Kidney capillary endothelial cell (primary cell): Measurements from ENCODE around the gene TMEM41A.
A peak's percentile ranks its signal among the peaks of the same experiment; 100 is the strongest.
"Not testable (repeated sequence)": the region's sequence is repeated elsewhere in the genome, so short reads cannot be mapped to it uniquely, and the experiment has no call there.

Source experiments
- DNase-seq: peaks from one replicate; pipeline ENCODE4 v3.0.0-alpha.2; 2018; ENCODE audit warnings: low spot score

Gene TMEM41A

DNA sequence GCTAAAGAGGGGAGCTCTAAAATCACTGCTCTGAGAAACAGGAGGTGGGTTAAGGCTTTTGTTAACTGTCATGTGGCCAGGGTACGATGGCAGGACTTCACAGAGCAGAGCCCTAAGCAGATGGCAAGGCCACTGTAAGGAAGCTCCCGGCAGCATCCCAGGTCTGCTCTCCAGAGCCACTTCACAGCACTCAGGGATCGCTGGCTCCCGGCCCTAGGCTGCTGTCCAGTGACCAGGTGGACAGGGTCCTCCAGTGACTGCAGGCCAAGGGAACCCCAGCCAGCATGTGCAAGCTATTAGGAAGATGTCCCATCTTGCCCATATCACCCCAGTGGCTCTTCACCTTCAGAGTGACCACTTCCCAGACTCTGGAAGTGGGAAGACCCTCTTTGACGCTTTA, 10.4 kb downstream of the TMEM41A start:
- no peak for DNase-seq

DNA sequence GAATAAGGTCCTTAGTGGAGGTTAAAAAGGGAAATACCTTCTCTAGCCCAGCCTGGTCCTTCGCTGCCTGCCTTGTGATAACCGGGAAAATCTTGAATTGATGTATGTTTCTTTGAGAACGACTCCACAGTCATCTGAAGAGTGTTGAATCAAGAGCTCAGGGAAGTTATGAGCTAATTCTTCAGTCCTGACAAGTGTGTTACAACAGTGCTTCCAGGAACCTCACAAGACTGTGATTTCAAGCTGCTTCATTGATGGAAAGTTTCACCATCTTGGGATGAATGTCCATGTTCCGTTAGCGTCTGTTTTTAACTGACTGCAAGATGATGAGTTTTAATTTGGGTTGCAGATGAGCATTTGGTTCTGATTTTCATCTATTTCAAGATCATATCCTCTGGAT, 12.4 kb downstream of the TMEM41A start:
- DNase-seq: no peak

DNA sequence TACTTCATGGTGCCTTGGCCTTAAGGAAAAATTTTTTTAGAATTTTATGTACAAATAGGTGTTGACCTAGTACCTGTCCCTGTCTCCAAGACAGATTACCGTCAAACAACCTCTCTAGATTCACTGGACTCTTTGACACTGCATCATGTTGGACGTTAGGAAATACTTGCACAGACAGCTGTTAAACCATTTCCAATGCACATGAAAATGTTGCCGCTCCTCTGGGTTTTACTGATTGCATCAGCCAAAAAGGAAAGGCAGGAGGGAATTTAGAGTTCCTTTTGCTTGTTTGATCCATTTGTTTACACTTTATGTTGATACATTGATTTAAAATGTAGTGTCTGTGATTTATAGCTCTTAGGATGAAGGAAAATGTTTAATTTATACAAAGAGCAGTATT, 14.5 kb downstream of the TMEM41A start:
- no peak for DNase-seq

DNA sequence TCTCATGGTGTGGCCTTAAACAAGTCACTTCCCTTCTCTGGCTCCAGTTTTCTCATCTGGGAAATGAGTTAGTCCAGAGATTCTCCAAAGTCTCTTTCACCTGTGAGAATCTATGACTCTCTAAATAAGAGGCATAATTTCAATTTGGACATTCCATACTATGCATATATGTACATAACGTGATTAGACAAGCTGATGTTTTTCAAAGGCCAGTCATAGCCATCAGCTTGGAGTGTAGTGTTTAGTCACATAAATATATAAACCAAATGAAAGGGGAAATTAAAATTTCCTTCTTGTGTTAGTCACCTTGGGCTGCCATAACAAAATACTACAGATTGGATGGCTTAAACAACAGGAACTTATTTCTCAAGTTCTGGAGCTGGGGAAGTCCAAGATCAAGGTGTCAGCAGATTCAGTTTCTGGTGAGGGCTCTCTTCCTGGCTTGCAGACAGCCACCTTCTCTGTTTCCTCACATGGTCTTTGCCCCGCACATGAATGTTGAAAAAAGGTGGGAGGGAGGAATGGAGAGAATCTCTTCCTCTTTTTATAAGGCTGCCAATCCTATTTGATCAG, 19.4 kb downstream of the TMEM41A start:
- DNase-seq: no peak

DNA sequence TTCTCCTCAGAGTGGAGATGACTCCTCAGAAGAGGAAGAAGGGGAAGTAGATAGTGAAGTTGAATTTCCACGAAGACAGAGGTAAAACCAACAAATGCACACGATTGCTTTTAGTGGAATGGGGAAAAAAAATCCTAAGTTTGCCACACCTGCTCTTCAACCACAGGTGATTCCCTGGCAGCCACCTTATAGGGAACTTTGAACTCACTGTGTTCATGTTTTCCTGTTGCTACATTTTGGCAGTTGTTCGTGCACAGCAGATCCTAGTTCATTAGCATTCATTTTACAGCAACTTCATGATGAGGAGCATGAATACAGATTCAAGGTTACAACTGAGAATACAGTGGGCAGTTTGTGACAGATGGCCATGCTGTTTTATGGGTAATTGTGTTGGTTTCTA, 21.5 kb downstream of the TMEM41A start:
- no peak for DNase-seq

DNA sequence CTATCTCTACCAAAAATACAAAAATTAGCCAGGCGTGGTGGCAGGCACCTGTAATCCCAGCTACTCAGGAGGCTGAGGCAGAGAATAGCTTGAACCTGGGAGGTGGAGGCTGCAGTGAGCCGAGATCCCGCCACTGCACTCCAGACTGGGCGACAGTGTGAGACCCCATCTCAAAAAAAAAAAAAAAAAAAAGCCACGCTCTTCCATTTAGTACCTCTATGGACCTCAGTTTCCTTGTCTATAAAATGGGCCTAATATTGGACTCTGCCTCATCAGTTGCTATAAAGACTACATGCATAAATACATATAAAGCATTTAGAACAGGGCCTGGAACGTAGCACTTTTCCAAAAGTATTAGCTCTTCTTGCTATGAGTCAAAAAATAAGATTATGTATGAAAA, 23.9 kb downstream of the TMEM41A start:
- not testable (repeated sequence) for DNase-seq

DNA sequence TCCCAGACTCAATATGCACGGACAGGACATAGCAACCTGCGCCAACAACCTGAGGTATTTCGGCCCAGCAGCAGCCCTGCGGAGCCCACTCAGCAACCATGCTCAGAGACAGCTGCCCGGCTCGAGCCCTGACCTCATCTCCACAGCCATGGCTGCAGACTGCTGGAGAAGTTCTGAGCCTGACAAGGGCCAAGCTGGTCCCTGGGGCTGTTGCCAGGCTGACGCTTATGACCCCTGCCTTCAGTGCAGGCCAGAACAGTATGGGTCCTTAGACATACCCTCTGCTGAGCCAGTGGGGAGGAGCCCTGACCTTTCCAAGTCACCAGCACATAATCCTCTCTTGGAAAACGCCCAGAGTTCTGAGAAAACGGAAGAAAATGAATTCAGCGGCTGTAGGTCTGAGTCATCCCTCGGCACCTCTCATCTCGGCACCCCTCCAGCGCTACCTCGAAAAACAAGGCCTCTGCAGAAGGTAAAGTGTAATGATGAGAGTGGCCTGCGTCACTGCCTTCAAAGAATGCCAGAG, 25.5 kb downstream of the TMEM41A start:
- no peak for DNase-seq

DNA sequence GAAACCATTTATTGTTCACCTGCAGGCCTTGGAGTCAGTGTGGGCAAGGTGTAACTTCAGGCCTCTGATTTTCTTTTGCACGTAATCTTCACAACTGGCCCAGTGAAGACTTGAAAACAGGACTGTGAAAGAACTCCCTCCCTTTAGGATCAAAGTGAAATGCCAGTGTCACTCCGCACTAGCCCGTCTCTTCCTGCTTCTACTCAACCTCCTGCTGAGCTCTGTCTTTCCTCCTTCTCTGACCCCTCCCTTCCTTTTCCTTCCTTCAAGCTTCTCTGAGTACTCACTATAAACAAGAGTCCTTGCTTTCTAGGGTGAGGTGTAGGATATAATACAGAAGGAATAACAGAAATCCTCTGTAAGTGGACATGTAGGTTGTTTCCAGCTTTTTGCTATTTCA, 28.5 kb downstream of the TMEM41A start:
- DNase-seq: no peak

DNA sequence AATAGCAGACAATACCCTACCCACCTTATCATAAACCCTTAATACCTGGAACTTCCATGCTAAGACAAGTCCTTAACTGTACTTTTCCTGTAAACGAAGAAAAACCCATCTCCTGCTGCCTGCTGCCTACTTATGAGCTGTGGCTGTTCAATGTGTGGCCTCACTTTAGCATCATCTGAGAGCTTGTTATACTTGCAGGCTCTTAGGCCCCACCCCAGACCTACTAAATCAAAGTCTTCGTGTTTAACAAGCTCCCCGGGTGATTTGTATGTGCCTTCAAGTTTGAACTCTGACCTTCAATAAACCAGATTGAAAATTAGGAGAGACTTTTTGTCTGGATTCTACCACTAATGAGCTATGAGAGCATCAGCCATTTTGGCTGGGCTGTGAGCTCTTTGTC, 29.3 kb downstream of the TMEM41A start:
- DNase-seq: no peak

DNA sequence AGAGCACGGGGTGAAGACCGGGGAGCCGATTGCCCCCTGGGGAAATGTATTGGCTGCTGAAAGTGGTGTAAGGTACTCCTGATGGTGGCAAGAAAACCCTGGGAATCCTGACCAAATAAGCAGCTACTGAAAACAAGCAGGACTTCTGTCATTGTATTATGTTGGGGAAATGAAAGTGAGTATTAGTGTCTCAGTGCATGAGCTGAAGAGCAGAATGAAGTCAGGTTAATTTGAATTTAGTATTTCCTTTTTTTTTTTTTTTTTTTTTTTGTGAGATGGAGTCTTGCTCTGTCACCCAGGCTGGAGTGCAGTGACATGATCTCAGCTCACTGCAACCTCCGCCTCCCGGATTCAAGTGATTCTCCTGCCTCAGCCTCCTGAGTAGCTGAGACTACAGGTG, 32.7 kb downstream of the TMEM41A start:
- not testable (repeated sequence) for DNase-seq

DNA sequence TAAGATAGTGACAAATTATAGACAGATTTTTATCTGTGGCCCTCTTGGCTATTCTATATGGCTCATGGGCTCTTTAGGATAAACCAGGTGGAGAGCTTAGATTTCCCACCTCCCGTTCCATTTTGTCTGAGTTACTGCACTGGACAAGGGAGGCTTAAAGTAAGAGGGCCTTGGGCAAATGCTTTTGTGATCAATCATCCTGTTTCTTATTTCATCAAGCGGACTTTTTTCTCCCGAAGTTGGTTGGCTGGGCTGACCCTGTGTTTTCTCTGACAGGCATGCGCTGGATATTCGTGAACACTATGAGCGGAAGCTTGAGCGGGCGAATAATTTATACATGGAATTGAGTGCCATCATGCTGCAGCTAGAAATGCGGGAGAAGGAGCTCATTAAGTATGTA, 33.4 kb downstream of the TMEM41A start:
- DNase-seq: no peak

DNA sequence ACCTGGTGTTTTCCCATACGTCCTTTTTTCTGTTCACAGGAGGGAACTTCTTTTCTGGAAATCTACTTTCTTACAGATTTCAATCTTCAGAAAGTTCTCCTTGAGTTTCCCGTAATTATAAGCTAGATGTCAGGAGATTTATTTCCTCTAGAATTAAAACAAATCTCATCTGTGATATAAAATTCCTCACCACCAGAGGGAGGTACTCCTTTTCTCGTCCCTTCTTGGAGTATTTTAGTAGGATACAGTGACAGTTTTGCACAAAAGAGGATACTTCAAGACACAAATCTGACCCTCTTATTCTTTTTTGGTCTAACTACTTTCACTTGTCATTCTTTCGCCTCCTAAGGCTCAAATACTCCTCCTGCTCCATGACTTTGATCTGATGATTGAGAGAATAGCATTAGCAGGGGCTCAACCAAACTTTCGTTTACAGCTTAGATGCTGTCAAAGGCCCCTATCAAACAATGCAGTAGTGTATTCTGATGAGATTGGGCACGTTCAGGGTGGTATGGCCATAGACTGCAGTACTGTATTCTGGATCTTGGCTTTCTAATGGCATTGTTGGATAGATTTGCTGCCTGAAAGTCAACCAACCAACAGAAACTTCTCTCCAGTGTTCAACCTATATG, 38.0 kb downstream of the TMEM41A start:
- peak; percentile 24 for DNase-seq

DNA sequence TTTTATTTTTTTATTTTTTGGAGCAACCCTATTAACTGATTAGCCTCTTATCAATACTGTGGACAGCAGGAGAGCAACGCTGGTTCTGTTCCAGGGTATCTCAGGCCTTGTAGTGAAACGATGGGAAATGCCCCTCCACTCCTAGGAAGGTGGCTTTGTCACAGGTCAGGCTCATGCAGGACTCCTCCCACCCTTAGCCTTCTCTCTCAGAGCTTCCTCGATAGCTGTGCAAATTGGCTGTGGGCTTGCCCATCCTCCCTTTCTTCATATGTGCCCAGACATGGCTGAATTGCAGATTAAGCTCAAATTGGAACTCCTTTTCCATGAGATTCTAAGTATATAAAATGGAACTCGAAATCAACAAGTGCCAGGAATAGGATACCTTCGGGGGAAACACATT, 38.5 kb downstream of the TMEM41A start:
- DNase-seq: no peak

DNA sequence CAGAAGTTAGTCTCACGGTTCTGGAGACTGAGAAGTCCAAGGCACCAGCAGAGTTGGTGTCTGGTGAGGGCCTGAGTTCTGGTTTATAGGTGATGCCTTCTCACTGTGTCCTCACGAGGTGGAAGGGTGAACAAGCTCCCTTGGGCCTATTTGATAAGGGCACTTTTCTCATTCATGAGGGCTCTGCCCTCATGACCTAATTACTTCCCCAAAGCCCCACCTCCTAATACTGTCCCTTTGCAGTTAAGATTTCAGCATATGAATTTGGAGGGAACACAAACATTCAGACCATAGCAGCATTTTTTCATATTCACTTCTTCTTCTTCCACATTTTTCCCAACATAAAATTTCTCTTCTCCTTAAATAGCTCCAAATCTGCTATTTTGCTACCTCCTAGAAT, 41.5 kb downstream of the TMEM41A start:
- DNase-seq: no peak

DNA sequence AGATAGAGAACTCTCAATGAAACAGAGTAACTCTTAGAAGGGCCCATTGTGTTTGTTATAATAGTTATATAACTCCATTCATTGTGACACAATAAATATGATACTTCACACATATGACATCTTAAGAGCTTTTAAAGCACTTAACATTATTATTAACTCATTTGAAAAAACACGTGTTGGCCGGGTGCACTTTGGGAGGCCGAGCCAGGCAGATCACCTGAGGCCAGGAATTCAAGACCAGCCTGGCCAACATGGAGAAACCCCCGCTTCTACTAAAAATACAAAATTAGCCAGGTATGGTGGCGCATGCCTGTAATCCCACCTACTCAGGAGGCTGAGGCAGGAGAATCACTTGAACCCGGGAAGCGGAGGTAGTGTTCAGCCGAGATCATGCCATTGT, 47.4 kb downstream of the TMEM41A start:
- not testable (repeated sequence) for DNase-seq

DNA sequence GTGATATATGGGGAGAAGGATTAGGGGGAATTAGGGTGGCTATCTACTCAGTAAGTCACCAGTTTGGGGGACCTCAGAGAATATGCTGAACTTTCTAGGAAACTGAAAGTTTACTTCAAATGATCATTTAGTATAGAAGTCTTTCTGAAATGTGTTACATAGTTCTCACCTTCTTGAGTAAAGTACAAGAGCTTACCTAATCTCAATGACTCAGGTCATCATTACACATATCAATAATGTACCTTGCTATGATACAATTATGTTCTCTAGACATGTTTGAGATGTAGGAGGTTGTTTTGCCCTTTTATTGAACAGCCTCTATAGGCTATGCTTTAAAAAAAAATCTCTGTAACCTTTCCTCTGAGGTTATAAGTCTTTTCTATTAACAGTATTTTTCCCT, 50.7 kb downstream of the TMEM41A start:
- no peak for DNase-seq

DNA sequence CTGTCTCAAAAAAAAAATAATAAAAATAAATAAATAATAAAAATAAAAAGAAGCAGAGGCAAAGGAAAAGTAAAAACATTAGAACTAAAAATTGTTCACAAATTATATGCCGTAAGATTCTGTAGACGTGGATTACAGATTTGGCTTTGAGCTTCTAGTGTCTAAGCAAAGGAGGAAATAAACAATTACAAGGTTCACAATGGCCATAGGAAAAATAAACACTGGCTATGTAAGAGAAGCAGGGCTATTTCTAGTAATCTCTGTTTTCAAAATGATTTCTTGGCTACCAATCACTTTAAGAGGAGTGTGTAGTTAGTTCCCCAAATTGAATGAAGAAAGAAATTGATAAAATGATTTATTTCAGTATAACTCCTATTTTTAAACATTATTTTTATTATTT, 54.5 kb downstream of the TMEM41A start:
- no peak for DNase-seq

DNA sequence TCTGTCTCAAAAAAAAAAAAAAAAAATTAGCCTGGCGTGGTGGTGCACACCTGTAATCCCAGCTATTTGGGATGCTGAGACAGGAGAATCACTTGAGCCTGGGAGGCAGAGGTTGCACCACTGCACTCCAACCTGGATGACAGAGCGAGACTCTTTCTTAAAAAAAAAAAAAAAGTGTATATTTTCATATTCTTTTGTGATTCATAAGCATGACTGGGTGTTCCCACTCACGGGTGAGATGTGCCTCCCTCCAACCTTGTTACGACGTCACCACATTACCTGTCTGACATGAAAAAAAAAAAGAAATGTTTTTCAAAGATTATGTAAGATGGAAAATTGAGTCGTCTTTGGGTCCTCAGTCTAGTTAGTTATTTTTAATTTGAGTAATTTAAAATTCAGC, 56.8 kb downstream of the TMEM41A start:
- no peak for DNase-seq

DNA sequence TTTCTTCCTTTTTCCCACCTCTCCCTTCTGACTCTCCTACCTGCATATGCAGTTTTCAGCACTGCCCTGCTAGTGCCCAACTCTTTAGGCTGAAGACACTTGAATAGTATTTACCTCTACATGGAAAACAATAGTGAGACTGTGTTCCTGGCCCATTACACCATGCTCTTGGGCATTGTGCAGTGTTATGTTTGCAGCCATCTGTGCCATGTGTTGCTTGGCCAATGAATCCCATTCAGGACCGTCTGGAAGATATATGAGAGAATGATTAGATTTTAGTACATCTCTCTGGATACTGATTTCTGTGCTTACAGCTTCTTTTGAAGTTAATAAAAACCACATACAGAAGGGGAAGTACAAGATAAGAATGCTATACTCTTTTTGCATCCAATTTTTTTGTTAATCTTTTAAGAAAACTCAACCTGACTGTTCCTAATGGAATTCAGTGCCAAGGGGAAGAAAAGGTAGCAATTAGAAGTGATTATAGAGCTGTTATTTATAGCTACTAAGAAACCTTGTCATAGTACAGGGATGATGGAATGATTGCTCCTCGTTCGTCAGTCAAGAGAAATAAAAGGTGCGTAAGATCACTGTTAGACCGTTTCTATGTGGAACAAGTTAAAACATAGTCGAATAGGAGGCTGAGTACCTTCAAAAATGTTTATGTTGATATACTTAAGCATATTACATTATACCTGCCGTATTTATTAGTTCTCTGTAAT, 58.9 kb downstream of the TMEM41A start:
- DNase-seq: no peak
